Calu3 (cell line): ENCODE results near the gene ASB18. TPM values are rescaled to one million over a fixed set of nuclear protein-coding genes. Genes with fewer than 3 reads are reported as not detected.
A peak's percentile ranks its signal among the peaks of the same experiment; 100 is the strongest.

Experiments used
- BruUV-seq: library from RNA; stranded (reverse); fragments of 400-500 nt; replicated peaks from 2 replicates; lab custom pipeline; 2021; lab: Mats Ljungman, UMichigan
- CTCF ChIA-PET: fragments of 300-600 bp; sonication (Branson Sonifier 250); formaldehyde crosslinking; loops from one replicate; lab custom pipeline; 2022; ENCODE audit warnings: antibody characterized with exemption; lab: Charles Lee
- DNase-seq: peaks from one replicate; pipeline ENCODE4 v3.0.0; 2022
- H3K27ac Mint-ChIP-seq: one replicate; pipeline ENCODE4 v1.8.0; 2022; ENCODE audit warnings: mixed read lengths; ENCODE audit not compliant: unreplicated experiment
- H3K27me3 Mint-ChIP-seq: one replicate; pipeline ENCODE4 v1.8.0; 2022; ENCODE audit warnings: mixed read lengths; ENCODE audit not compliant: unreplicated experiment
- H3K36me3 Mint-ChIP-seq: one replicate; pipeline ENCODE4 v1.8.0; 2022; ENCODE audit warnings: mild to moderate bottlenecking, moderate library complexity, mixed read lengths; ENCODE audit not compliant: insufficient read depth, unreplicated experiment
- H3K4me1 Mint-ChIP-seq: one replicate; pipeline ENCODE4 v1.8.0; 2022; ENCODE audit warnings: mild to moderate bottlenecking, low read depth, mixed read lengths; ENCODE audit not compliant: unreplicated experiment
- H3K4me3 Mint-ChIP-seq: one replicate; pipeline ENCODE4 v1.8.0; 2022; ENCODE audit warnings: mild to moderate bottlenecking, low read depth, moderate library complexity, mixed read lengths; ENCODE audit not compliant: unreplicated experiment
- H3K9me3 Mint-ChIP-seq: one replicate; pipeline ENCODE4 v1.8.0; 2022; ENCODE audit warnings: low read depth, mixed read lengths; ENCODE audit not compliant: unreplicated experiment
- CTCF ChIP-seq: fragments of 200-600 bp; IDR thresholded peaks from one replicate; pipeline ENCODE4 v1.8.0; 2022; ENCODE audit warnings: antibody characterized with exemption; ENCODE audit not compliant: unreplicated experiment
- intact Hi-C: fragments of 100-400 bp; cut with micrococcal nuclease; formaldehyde crosslinking; loops from one replicate; pipeline ENCODE4 v1.10.0; 2022; ENCODE audit not compliant: unreplicated experiment
- total RNA-seq: library from RNA; stranded (reverse); gene quantifications from 2 replicates; pipeline ENCODE4 v1.2.3, GENCODE V29; 2022

ASB18 gene
- total RNA-seq, 1 experiment from 2014 or later, result not detected

- peak; percentile 73 for DNase-seq
- no peaks in the 10 kb centered on the region for H3K27me3 Mint-ChIP-seq
- peaks cover 24% of the 10 kb centered on the region for H3K4me1 Mint-ChIP-seq
- no TSS peak for BruUV-seq
- peak overlapping the region; percentile 37 for H3K27ac Mint-ChIP-seq
- H3K9me3 Mint-ChIP-seq, result peaks cover 4% of the 10 kb centered on the region
- intact Hi-C loops, result loop anchor here (1.0 kb wide), 1 partner anchor 402 kb away; no protein-coding TSS in a partner anchor
- H3K36me3 Mint-ChIP-seq, result peaks cover 16% of the 10 kb centered on the region
- peak; percentile 84 for TF ChIP-seq CTCF
- CTCF ChIA-PET, result interaction anchor here (0.6 to 1.9 kb wide), 3 partner anchors 9 to 415 kb away, joined by 3 to 13 read pairs (median 5); no protein-coding TSS in a partner anchor
- H3K4me3 Mint-ChIP-seq, result peak overlapping the region; percentile 86
Measured at GRCh38 chr2:236180831-236181453, 83.3 kb downstream of the ASB18 start.

GRCh38 chr2:236180076-236180816 is 84.0 kb downstream of the ASB18 start:
- no TSS peak for BruUV-seq
- H3K9me3 Mint-ChIP-seq, result no peaks in the 10 kb centered on the region
- no peaks in the 10 kb centered on the region for H3K27me3 Mint-ChIP-seq
- H3K36me3 Mint-ChIP-seq, result peaks cover 17% of the 10 kb centered on the region
- intact Hi-C loops, result no loop called here
- H3K4me3 Mint-ChIP-seq, result peak overlapping the region; percentile 86
- DNase-seq, result no peak
- no peak for TF ChIP-seq CTCF
- peak overlapping the region; percentile 73 for H3K27ac Mint-ChIP-seq
- CTCF ChIA-PET, result interaction anchor here (0.6 to 1.9 kb wide), 3 partner anchors 8 to 414 kb away, joined by 3 to 13 read pairs (median 5); no protein-coding TSS in a partner anchor
- peaks cover 31% of the 10 kb centered on the region for H3K4me1 Mint-ChIP-seq

- Mint-ChIP-seq H3K27me3 (no peaks in the 10 kb centered on the region), H3K27ac (peak overlapping the region; percentile 84), H3K4me3 (peak overlapping the region; percentile 86), H3K9me3 (no peaks in the 10 kb centered on the region), H3K4me1 (peaks cover 39% of the 10 kb centered on the region), H3K36me3 (peaks cover 17% of the 10 kb centered on the region)
- no peak for TF ChIP-seq CTCF
- CTCF ChIA-PET, result interaction anchor here (0.7 to 1.9 kb wide), 2 partner anchors 56 to 400 kb away, joined by 4 to 13 read pairs; no protein-coding TSS in a partner anchor
- DNase-seq, result no peak
- BruUV-seq, result no TSS peak
- intact Hi-C loops, result loop anchor here (5.0 kb wide), 2 partner anchors 232 to 412 kb away; no protein-coding TSS in a partner anchor
Measured at GRCh38 chr2:236179236-236180075, 84.8 kb downstream of the ASB18 start.

GRCh38 chr2:236178890-236179235 is 85.3 kb downstream of the ASB18 start:
- H3K9me3 Mint-ChIP-seq, result no peaks in the 10 kb centered on the region
- CTCF ChIA-PET, result interaction anchor here (0.7 to 1.6 kb wide), 2 partner anchors 55 to 400 kb away, joined by 4 read pairs; no protein-coding TSS in a partner anchor
- intact Hi-C loops, result loop anchor here (5.0 kb wide), 2 partner anchors 232 to 412 kb away; no protein-coding TSS in a partner anchor
- peak overlapping the region; percentile 84 for H3K27ac Mint-ChIP-seq
- no peak for TF ChIP-seq CTCF
- no TSS peak for BruUV-seq
- no peaks in the 10 kb centered on the region for H3K27me3 Mint-ChIP-seq
- no peak for DNase-seq
- peak overlapping the region; percentile 86 for H3K4me3 Mint-ChIP-seq
- peaks cover 45% of the 10 kb centered on the region for H3K4me1 Mint-ChIP-seq
- H3K36me3 Mint-ChIP-seq, result peaks cover 17% of the 10 kb centered on the region
